ENCODE measurements around the gene GRP.

Gene GRP

DNA sequence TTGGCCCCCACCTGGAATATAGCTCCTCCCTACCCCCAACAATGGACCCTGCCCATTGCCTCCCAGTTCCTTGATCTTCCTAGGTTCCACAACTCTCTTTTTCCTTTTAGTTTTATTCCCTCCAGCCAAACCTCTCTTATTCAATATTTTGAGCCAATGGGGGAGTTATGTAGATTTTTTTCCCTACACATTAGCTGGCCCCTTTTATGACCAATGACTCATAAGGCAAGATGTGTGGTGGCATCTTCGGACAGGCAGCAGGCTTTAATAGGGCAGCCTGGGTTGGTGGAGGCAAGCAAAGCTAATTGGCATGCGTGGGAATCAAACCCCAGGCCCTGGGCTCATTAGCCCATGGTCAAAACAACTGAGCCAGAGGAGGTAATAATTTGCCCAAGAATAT is 9.2 kb downstream of the GRP start:
- Histone ChIP-seq H4K20me1 (ENCODE audit: low read depth, low read length) (no peaks in the 10 kb centered on the region), H3K79me2 (ENCODE audit: insufficient read depth, low read length) (no peaks in the 10 kb centered on the region), H3K9me2 (replicated peaks; ENCODE audit: insufficient read depth, low read length) (no peaks in the 10 kb centered on the region), H3K9me3 (ENCODE audit: insufficient read depth, low read length) (no peaks in the 10 kb centered on the region), H3K27me3 (ENCODE audit: low read length) (peaks cover 3% of the 10 kb centered on the region; the same call in 1 of the 2 replicates), H2AFZ (ENCODE audit: low read depth, low read length, severe bottlenecking) (no peak overlapping the region), H3K4me2 (ENCODE audit: low read depth, low read length, poor library complexity, severe bottlenecking) (no peak overlapping the region), H3K9ac (ENCODE audit: low read length) (no peak overlapping the region), H3K36me3 (ENCODE audit: low read length) (no peaks in the 10 kb centered on the region), H3K27ac (ENCODE audit: low read depth, low read length) (no peak overlapping the region), H3F3A (ENCODE audit: insufficient read depth) (no peaks in the 10 kb centered on the region), H3K4me3 (ENCODE audit: insufficient read depth, low read length, poor library complexity, severe bottlenecking) (no peak overlapping the region)
- TF ChIP-seq, protein P1, sequence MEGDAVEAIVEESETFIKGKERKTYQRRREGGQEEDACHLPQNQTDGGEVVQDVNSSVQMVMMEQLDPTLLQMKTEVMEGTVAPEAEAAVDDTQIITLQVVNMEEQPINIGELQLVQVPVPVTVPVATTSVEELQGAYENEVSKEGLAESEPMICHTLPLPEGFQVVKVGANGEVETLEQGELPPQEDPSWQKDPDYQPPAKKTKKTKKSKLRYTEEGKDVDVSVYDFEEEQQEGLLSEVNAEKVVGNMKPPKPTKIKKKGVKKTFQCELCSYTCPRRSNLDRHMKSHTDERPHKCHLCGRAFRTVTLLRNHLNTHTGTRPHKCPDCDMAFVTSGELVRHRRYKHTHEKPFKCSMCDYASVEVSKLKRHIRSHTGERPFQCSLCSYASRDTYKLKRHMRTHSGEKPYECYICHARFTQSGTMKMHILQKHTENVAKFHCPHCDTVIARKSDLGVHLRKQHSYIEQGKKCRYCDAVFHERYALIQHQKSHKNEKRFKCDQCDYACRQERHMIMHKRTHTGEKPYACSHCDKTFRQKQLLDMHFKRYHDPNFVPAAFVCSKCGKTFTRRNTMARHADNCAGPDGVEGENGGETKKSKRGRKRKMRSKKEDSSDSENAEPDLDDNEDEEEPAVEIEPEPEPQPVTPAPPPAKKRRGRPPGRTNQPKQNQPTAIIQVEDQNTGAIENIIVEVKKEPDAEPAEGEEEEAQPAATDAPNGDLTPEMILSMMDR (IDR thresholded peaks at IDR 0.05; ENCODE audit: insufficient read depth, low read length, poor library complexity, severe bottlenecking), result no peak
- no peak for TF ChIP-seq EZH2phosphoT487 (conservative IDR thresholded peaks at IDR 0.05; ENCODE audit: low read length)

DNA sequence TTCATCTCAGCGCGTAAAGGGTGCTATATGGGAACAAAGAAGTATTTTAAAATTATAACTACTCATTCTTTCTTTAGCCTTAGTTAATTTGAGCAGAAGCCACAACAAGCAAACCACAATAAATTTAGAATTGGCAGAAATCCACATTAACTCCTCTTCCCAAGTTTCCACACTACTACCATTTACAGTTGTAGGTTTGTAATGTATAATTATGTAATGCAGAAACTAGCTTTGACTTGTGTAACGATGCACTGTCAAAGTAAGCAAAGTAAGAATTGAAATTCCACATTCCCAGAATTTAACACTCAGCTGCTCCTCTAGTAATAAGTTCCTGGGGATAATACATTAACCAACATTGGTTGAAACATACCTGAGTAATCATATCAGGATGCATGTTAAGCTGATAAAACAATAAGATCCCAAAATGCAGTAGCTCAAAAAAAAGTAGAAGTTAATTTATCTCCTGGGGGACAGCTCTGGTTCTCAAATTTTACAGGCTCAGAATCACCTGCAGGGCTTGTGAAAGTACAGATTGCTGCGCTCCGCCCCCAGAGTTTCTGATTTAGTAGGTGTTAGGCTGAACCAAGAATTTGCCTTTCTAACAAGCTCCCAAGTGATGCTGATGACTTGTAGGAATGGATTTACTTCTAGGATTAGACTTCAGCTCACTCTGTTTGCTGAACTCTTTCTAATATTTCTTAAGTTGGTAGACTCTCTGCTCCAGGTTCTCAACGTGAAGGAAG is 9.9 kb downstream of the GRP start:
- H3K4me3 ChIP-seq (ENCODE audit: insufficient read depth, low read length, poor library complexity, severe bottlenecking), result no peak overlapping the region
- H4K20me1 ChIP-seq (ENCODE audit: low read depth, low read length), result no peaks in the 10 kb centered on the region
- H3K4me2 ChIP-seq (ENCODE audit: low read depth, low read length, poor library complexity, severe bottlenecking), result no peak overlapping the region
- no peaks in the 10 kb centered on the region for H3K79me2 ChIP-seq (ENCODE audit: insufficient read depth, low read length)
- no peak overlapping the region for H2AFZ ChIP-seq (ENCODE audit: low read depth, low read length, severe bottlenecking)
- H3K9ac ChIP-seq (ENCODE audit: low read length), result no peak overlapping the region
- H3K27ac ChIP-seq (ENCODE audit: low read depth, low read length), result no peak overlapping the region
- peaks cover 3% of the 10 kb centered on the region; the same call in 1 of the 2 replicates for H3K27me3 ChIP-seq (ENCODE audit: low read length)
- H3K9me2 ChIP-seq (replicated peaks; ENCODE audit: insufficient read depth, low read length), result no peaks in the 10 kb centered on the region
- TF ChIP-seq EZH2phosphoT487 (conservative IDR thresholded peaks at IDR 0.05; ENCODE audit: low read length), result no peak
- TF ChIP-seq, protein P1 (IDR thresholded peaks at IDR 0.05; ENCODE audit: insufficient read depth, low read length, poor library complexity, severe bottlenecking), result no peak
- H3K9me3 ChIP-seq (ENCODE audit: insufficient read depth, low read length), result no peaks in the 10 kb centered on the region
- H3F3A ChIP-seq (ENCODE audit: insufficient read depth), result no peaks in the 10 kb centered on the region
- no peaks in the 10 kb centered on the region for H3K36me3 ChIP-seq (ENCODE audit: low read length)

DNA sequence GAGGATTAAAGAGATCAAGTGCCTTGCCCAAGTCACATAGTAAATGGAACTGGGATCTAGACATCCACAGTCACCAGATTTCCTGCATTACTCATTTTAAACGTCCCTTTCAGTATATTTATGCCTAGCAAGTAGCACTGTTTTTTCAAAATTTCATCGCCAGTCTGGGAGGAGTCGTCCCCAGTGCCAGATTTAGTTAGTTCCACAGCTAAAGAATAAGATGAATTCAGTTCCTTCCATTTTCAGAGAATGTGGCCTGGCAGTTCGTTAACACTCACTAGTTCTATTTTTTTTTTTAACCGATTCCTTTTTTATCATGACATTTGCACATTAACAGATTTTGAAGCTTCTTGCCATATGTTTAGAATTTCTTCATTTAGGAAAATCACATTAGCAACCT is 11.2 kb downstream of the GRP start:
- Histone ChIP-seq H3K27me3 (ENCODE audit: low read length) (no peaks in the 10 kb centered on the region), H3K9ac (ENCODE audit: low read length) (no peak overlapping the region), H3K4me2 (ENCODE audit: low read depth, low read length, poor library complexity, severe bottlenecking) (no peak overlapping the region), H3K9me2 (replicated peaks; ENCODE audit: insufficient read depth, low read length) (no peaks in the 10 kb centered on the region), H2AFZ (ENCODE audit: low read depth, low read length, severe bottlenecking) (no peak overlapping the region), H3K9me3 (ENCODE audit: insufficient read depth, low read length) (no peaks in the 10 kb centered on the region), H3K27ac (ENCODE audit: low read depth, low read length) (no peak overlapping the region), H4K20me1 (ENCODE audit: low read depth, low read length) (no peaks in the 10 kb centered on the region), H3K79me2 (ENCODE audit: insufficient read depth, low read length) (no peaks in the 10 kb centered on the region), H3F3A (ENCODE audit: insufficient read depth) (no peaks in the 10 kb centered on the region), H3K4me3 (ENCODE audit: insufficient read depth, low read length, poor library complexity, severe bottlenecking) (no peak overlapping the region), H3K36me3 (ENCODE audit: low read length) (no peaks in the 10 kb centered on the region)
- TF ChIP-seq EZH2phosphoT487 (conservative IDR thresholded peaks at IDR 0.05; ENCODE audit: low read length), result no peak
- TF ChIP-seq, protein P1 (IDR thresholded peaks at IDR 0.05; ENCODE audit: insufficient read depth, low read length, poor library complexity, severe bottlenecking), result no peak
